IMR-90 (cell line): ENCODE results near the gene MCAM. TPM values are rescaled to one million over a fixed set of nuclear protein-coding genes. Genes with fewer than 3 reads are reported as not detected.

ENCODE experiments used
- ATAC-seq: fragments of 200-7000 bp; cut with Tn5 transposase; 2 replicates; pipeline ENCODE4 v1.9.1; 2020; ENCODE audit warnings: low read depth, mild to moderate bottlenecking, moderate library complexity
- BruUV-seq: library from RNA; stranded (reverse); fragments of 400-500 nt; replicated peaks from 2 replicates; lab custom pipeline; 2021; lab: Mats Ljungman, UMichigan
- CTCF ChIA-PET: fragments of 300-600 bp; formaldehyde crosslinking; extraction: SDS; loops from one replicate; lab custom pipeline; 2021; ENCODE audit warnings: antibody characterized with exemption; lab: Yijun Ruan, JAX
- POLR2A ChIA-PET: fragments of 300-600 bp; sonication (Branson Sonifier 250); formaldehyde crosslinking; loops from one replicate; lab custom pipeline; 2022; ENCODE audit warnings: antibody characterized with exemption; ENCODE audit not compliant: unreplicated experiment; lab: Charles Lee
- DNase-seq: peaks from one replicate; pipeline ENCODE4 v3.0.0; 2013
- H2AFZ ChIP-seq: replicated peaks from 2 replicates; pipeline ENCODE3; 2013; ENCODE audit warnings: low read length, mild to moderate bottlenecking; ENCODE audit not compliant: poor library complexity
- H2AK5ac ChIP-seq: 2 replicates; pipeline ENCODE4 v1.6.1; 2013; ENCODE audit warnings: low read depth, low read length, inconsistent platforms
- H2AK9ac ChIP-seq: replicated peaks from 2 replicates; pipeline ENCODE3; 2013; ENCODE audit warnings: mild to moderate bottlenecking, low read depth, low read length, moderate library complexity; ENCODE audit not compliant: poor library complexity
- H2BK120ac ChIP-seq: 2 replicates; pipeline ENCODE4 v1.6.1; 2013; ENCODE audit warnings: low read depth, low read length, inconsistent platforms
- H2BK15ac ChIP-seq: 3 replicates; pipeline ENCODE4 v1.6.1; 2013; ENCODE audit warnings: low read depth, low read length, inconsistent platforms
- H2BK20ac ChIP-seq: 2 replicates; pipeline ENCODE4 v1.6.1; 2013; ENCODE audit warnings: low read depth, mild to moderate bottlenecking, inconsistent platforms, low read length, moderate library complexity
- H2BK5ac ChIP-seq: 2 replicates; pipeline ENCODE4 v1.6.1; 2013; ENCODE audit warnings: mild to moderate bottlenecking, low read depth, low read length, inconsistent platforms; ENCODE audit not compliant: poor library complexity, severe bottlenecking
- H3K14ac ChIP-seq: replicated peaks from 2 replicates; pipeline ENCODE4 v1.6.1; 2013; ENCODE audit warnings: low read depth, low read length, inconsistent platforms
- H3K18ac ChIP-seq: 2 replicates; pipeline ENCODE4 v1.6.1; 2013; ENCODE audit warnings: low read depth, low read length, control low read depth
- H3K23ac ChIP-seq: 2 replicates; pipeline ENCODE4 v1.6.1; 2013; ENCODE audit warnings: low read depth, low read length, inconsistent platforms
- H3K27ac ChIP-seq: 2 replicates; pipeline ENCODE4 v1.5.1; 2013; ENCODE audit warnings: mild to moderate bottlenecking, control low read depth, low read length; ENCODE audit not compliant: insufficient read depth
- H3K27me3 ChIP-seq: 2 replicates; pipeline ENCODE4 v1.6.1; 2013; ENCODE audit warnings: low read length; ENCODE audit not compliant: control insufficient read depth, insufficient read depth
- H3K36me3 ChIP-seq: 2 replicates; pipeline ENCODE4 v1.6.1; 2013; ENCODE audit warnings: low read length, mixed read lengths; ENCODE audit not compliant: control insufficient read depth, insufficient read depth
- H3K4ac ChIP-seq: 2 replicates; pipeline ENCODE4 v1.6.1; 2013; ENCODE audit warnings: low read depth, low read length, inconsistent platforms
- H3K4me1 ChIP-seq: 2 replicates; pipeline ENCODE4 v1.6.1; 2013; ENCODE audit warnings: low read length, mixed read lengths; ENCODE audit not compliant: control insufficient read depth, insufficient read depth
- H3K4me2 ChIP-seq: 2 replicates; pipeline ENCODE4 v1.6.1; 2013; ENCODE audit warnings: low read depth, mild to moderate bottlenecking, control low read depth, low read length, moderate library complexity
- H3K4me3 ChIP-seq: 2 replicates; pipeline ENCODE4 v1.5.1; 2013; ENCODE audit warnings: low read depth, mild to moderate bottlenecking, control low read depth, low read length, moderate library complexity; ENCODE audit not compliant: insufficient read depth
- H3K56ac ChIP-seq: 2 replicates; pipeline ENCODE4 v1.6.1; 2013; ENCODE audit warnings: low read length, inconsistent platforms; ENCODE audit not compliant: insufficient read depth; ENCODE audit errors: extremely low read depth
- H3K79me1 ChIP-seq, 2 experiments: 2 replicates each; pipeline ENCODE4 v1.6.1; 2013; ENCODE audit warnings: low read length in 2 of 2, inconsistent platforms in 1 of 2, low read depth in 1 of 2
- H3K9ac ChIP-seq: 2 replicates; pipeline ENCODE4 v1.6.1; 2013; ENCODE audit warnings: low read depth, low read length, control low read depth
- H3K9me1 ChIP-seq: 2 replicates; pipeline ENCODE4 v1.6.1; 2013; ENCODE audit warnings: low read length, inconsistent platforms; ENCODE audit not compliant: insufficient read depth
- H3K9me3 ChIP-seq: 2 replicates; pipeline ENCODE4 v1.6.1; 2013; ENCODE audit warnings: low read length; ENCODE audit not compliant: control insufficient read depth, insufficient read depth
- H4K20me1 ChIP-seq: 2 replicates; pipeline ENCODE4 v1.6.1; 2013; ENCODE audit warnings: low read length, inconsistent platforms; ENCODE audit not compliant: insufficient read depth
- H4K5ac ChIP-seq: 2 replicates; pipeline ENCODE4 v1.6.1; 2013; ENCODE audit warnings: mild to moderate bottlenecking, low read depth, low read length, control low read depth
- H4K8ac ChIP-seq, 2 experiments: 2 replicates each; pipeline ENCODE4 v1.6.1; 2013; ENCODE audit warnings: low read depth in 2 of 2, low read length in 2 of 2, control low read depth in 1 of 2, inconsistent platforms in 1 of 2
- H4K91ac ChIP-seq: 2 replicates; pipeline ENCODE4 v1.6.1; 2013; ENCODE audit warnings: low read depth, low read length, inconsistent platforms; ENCODE audit not compliant: insufficient read depth
- CEBPB ChIP-seq: IDR thresholded peaks from 2 replicates; pipeline ENCODE4 v1.6.1; 2012; ENCODE audit warnings: low read depth, low read length, improper control_type of control experiment
- FOS ChIP-seq: fragments of 150-350 bp; IDR thresholded peaks from 2 replicates; pipeline ENCODE4 v1.6.1; 2016; ENCODE audit warnings: low read depth, low read length
- WGBS, 2 experiments: methylation state at CpG; one replicate each; pipeline versions ENCODE4 v1.1.5 to v1.1.7; 2013; ENCODE audit warnings: missing lambda C conversion rate in 2 of 2; ENCODE audit not compliant: insufficient read length in 1 of 2; ENCODE audit errors: extremely low coverage in 2 of 2; 5-methylcytosine and 5-hydroxymethylcytosine counted together
- dilution Hi-C: fragments of 300-500 bp; cut with HindIII; formaldehyde crosslinking; loops from one replicate; pipeline ENCODE4 v1.14.3; 2018; ENCODE audit warnings: low sequenced_read_pairs; ENCODE audit not compliant: unreplicated experiment
- in situ Hi-C: fragments of 300-500 bp; cut with MboI; formaldehyde crosslinking; loops from 3 replicates; pipeline ENCODE4 v1.14.3; 2019; ENCODE audit warnings: low sequenced_read_pairs, inconsistent platforms, mixed read lengths
- intact Hi-C: fragments of 100-400 bp; cut with micrococcal nuclease; formaldehyde crosslinking; loops from 2 replicates; pipeline ENCODE4 v1.10.0; 2022
- microRNA-seq, 2 experiments: library from miRNA; stranded (forward) in 1 of 2; unstranded in 1 of 2; fragments of 10-50 nt in 1 of 2; fragments of <30 nt in 1 of 2; gene quantifications in 1 of 2; microRNA quantifications in 1 of 2; one replicate each; pipeline versions ENCODE3 to v1.1.0; 2013 to 2020; ENCODE audit not compliant: insufficient read depth in 1 of 2, insufficient read length in 1 of 2, unreplicated experiment in 1 of 2
- polyA plus RNA-seq, 3 experiments: library from polyadenylated mRNA; depleted of rRNA; stranded (reverse); fragments of >200 nt; gene quantifications; 2 replicates each; pipeline ENCODE4 v1.2.3, GENCODE V29; 2012; ENCODE audit warnings: low replicate concordance in 1 of 3
- small RNA-seq, 5 experiments: library from RNA; depleted of rRNA; stranded (forward); fragments of <200 nt; gene quantifications; one replicate each; pipeline ENCODE3, GENCODE V24; 2012
- total RNA-seq: library from RNA; depleted of rRNA; stranded (reverse); fragments of >200 nt; gene quantifications from 2 replicates; pipeline ENCODE4 v1.2.3, GENCODE V29; 2012; rRNA removed

The MCAM gene
- total and polyA plus RNA-seq, 2 of the 4 experiments (the other 2 are of a cell fraction), result 95.1 to 131 TPM

- peaks cover 12% of the 10 kb centered on the region for H3K9me1 ChIP-seq
- H2AK9ac ChIP-seq, result no peak overlapping the region
- no peak overlapping the region for H3K18ac ChIP-seq
- peaks cover 13% of the 10 kb centered on the region for H3K4me1 ChIP-seq
- TF ChIP-seq CEBPB (peak; percentile 31; the same call in 1 of the 2 replicates), FOS (no peak)
- no peak overlapping the region for H2AFZ ChIP-seq
- no peak overlapping the region for H3K9ac ChIP-seq
- WGBS, 2 experiments, result no CpG with 5 or more reads among the region's 3 CpGs
- no peaks in the 10 kb centered on the region for H3K9me3 ChIP-seq
- no peak overlapping the region for H3K4ac ChIP-seq
- in situ Hi-C loops, result no loop called here
- ATAC-seq (no peak), DNase-seq (peak; percentile 4)
- no peaks in the 10 kb centered on the region for H3K27me3 ChIP-seq
- H3K23ac ChIP-seq, result no peak overlapping the region
- ChIA-PET CTCF (no interaction called here), POLR2A (no interaction called here)
- dilution Hi-C loops, result no loop called here
- H4K5ac ChIP-seq, result no peak overlapping the region
- peaks cover 1% of the 10 kb centered on the region for H3K36me3 ChIP-seq
- H4K20me1 ChIP-seq, result peaks cover 32% of the 10 kb centered on the region; the same call in 1 of the 2 replicates
- peaks cover 30 to 68% of the 10 kb centered on the region in 2 experiments for H3K79me1 ChIP-seq
- H3K4me2 ChIP-seq, result no peak overlapping the region
- H3K56ac ChIP-seq, result no peak overlapping the region
- H3K4me3 ChIP-seq, result no peak overlapping the region
- H4K91ac ChIP-seq, result no peak overlapping the region
- BruUV-seq, result no TSS peak
- no peak overlapping the region for H2BK120ac ChIP-seq
- H4K8ac ChIP-seq, result no peak overlapping the region
- H2BK15ac ChIP-seq, result no peak overlapping the region
- intact Hi-C loops, result no loop called here
- no peak overlapping the region for H3K14ac ChIP-seq
- H2AK5ac ChIP-seq, result no peak overlapping the region
- no peak overlapping the region for H3K27ac ChIP-seq
- H2BK5ac ChIP-seq, result peak overlapping the region; percentile 18
- no peak overlapping the region for H2BK20ac ChIP-seq
These were observed 57.9 kb downstream of the MCAM start for GRCh38 chr11:119258983-119259382.

Small RNA genes lying within 50 kb of the gene (microRNA-seq; reads per million reads assigned to microRNA genes)
- gene MIR6756 (ENCODE audit: unreplicated experiment) (not detected), gene RF01225 (ENCODE audit: insufficient read depth, insufficient read length) (not detected), gene RNU6-262P (ENCODE audit: insufficient read depth, insufficient read length) (not detected)

Small RNA genes lying within 50 kb of the gene (small RNA-seq; reads per million reads assigned to genes)
- gene RF01225 (0 reads per million in 5 experiments), gene RNU6-262P (0 to 0.08 (median 0) reads per million in 5 experiments)

Other genes starting within 250 kb of the MCAM start
- 22.2 and 30.5 TPM in 2 replicates for gene VPS11, start 249.3 kb downstream of the MCAM start, total RNA-seq
- gene VPS11, start 249.3 kb downstream of the MCAM start, polyA plus RNA-seq (2012; rRNA removed), result 19.7 and 20.7 TPM in 2 replicates
- gene HMBS, start 232.2 kb downstream of the MCAM start, total RNA-seq, result 13.9 and 17.9 TPM in 2 replicates
- gene HMBS, start 232.2 kb downstream of the MCAM start, polyA plus RNA-seq (2012; rRNA removed), result 55.3 and 59.5 TPM in 2 replicates
- gene DPAGT1, start 215.3 kb downstream of the MCAM start, total RNA-seq, result 13.6 and 15.2 TPM in 2 replicates
- gene DPAGT1, start 215.3 kb downstream of the MCAM start, polyA plus RNA-seq (2012; rRNA removed), result 51.2 and 53.4 TPM in 2 replicates
- 2.2 TPM in 2 replicates for gene C2CD2L, start 209.8 kb downstream of the MCAM start, total RNA-seq
- 8.7 and 9.5 TPM in 2 replicates for gene C2CD2L, start 209.8 kb downstream of the MCAM start, polyA plus RNA-seq (2012; rRNA removed)
- 8.1 and 9.1 TPM in 2 replicates for gene HINFP, start 195.6 kb downstream of the MCAM start, total RNA-seq
- gene HINFP, start 195.6 kb downstream of the MCAM start, polyA plus RNA-seq (2012; rRNA removed), result 12.8 and 15.3 TPM in 2 replicates
- under 0.01 TPM in 2 replicates for gene ABCG4, start 168.1 kb downstream of the MCAM start, total RNA-seq
- 0.20 and 0.26 TPM in 2 replicates for gene ABCG4, start 168.1 kb downstream of the MCAM start, polyA plus RNA-seq (2012; rRNA removed)
- gene NLRX1, start 148.4 kb downstream of the MCAM start, total RNA-seq, result 3.0 and 3.3 TPM in 2 replicates
- 4.9 and 5.5 TPM in 2 replicates for gene NLRX1, start 148.4 kb downstream of the MCAM start, polyA plus RNA-seq (2012; rRNA removed)
- not detected in 2 replicates for gene NHERF4, start 131.7 kb downstream of the MCAM start, total RNA-seq
- gene NHERF4, start 131.7 kb downstream of the MCAM start, polyA plus RNA-seq (2012; rRNA removed), result not detected in 2 replicates
- gene CBL, start 110.8 kb downstream of the MCAM start, total RNA-seq, result 6.1 and 7.2 TPM in 2 replicates
- 11.8 TPM in 2 replicates for gene CBL, start 110.8 kb downstream of the MCAM start, polyA plus RNA-seq (2012; rRNA removed)
- gene RNF26, start 17.4 kb upstream of the MCAM start, total RNA-seq, result 3.4 and 3.6 TPM in 2 replicates
- 36.7 and 38.1 TPM in 2 replicates for gene RNF26, start 17.4 kb upstream of the MCAM start, polyA plus RNA-seq (2012; rRNA removed)
- 1.9 and 2.0 TPM in 2 replicates for gene C1QTNF5, start 23.8 kb upstream of the MCAM start, total RNA-seq
- gene C1QTNF5, start 23.8 kb upstream of the MCAM start, polyA plus RNA-seq (2012; rRNA removed), result 5.4 and 5.8 TPM in 2 replicates
- not detected in 2 replicates for gene MFRP, start 29.6 kb upstream of the MCAM start, total RNA-seq
- not detected in 2 replicates for gene MFRP, start 29.6 kb upstream of the MCAM start, polyA plus RNA-seq (2012; rRNA removed)
- under 0.01 and 0.18 TPM in 2 replicates for gene USP2, start 64.6 kb upstream of the MCAM start, total RNA-seq
- 0.63 and 0.79 TPM in 2 replicates for gene USP2, start 64.6 kb upstream of the MCAM start, polyA plus RNA-seq (2012; rRNA removed)
- 703 and 816 TPM in 2 replicates for gene THY1, start 106.0 kb upstream of the MCAM start, total RNA-seq
- 1,657 and 2,603 TPM in 2 replicates for gene THY1, start 106.0 kb upstream of the MCAM start, polyA plus RNA-seq (2012; rRNA removed)